Adrenal gland (tissue), 12 donors: ENCODE results near the gene JARID2. TPM values are rescaled to one million over a fixed set of nuclear protein-coding genes. Genes with fewer than 3 reads are reported as not detected.

Experiments used
- DNase-seq, 7 donors: peaks; one replicate each; pipeline ENCODE4 v3.0.0-alpha.2; 2019 to 2020
- H3K27ac ChIP-seq, 5 donors: fragments of 200-600 bp; sonication (generic) in 4 of 5; 1 replicate in 3 of 5; 2 replicates in 2 of 5; pipeline versions ENCODE4 v1.5.1 to v1.8.0; 2016 to 2020; ENCODE audit warnings: mild to moderate bottlenecking in 1 of 5
- H3K27me3 ChIP-seq: fragments of 200-600 bp; 2 replicates; pipeline ENCODE4 v1.8.0; 2021
- H3K36me3 ChIP-seq, 2 donors: fragments of 200-600 bp; replicated peaks in 1 of 2; 1 replicate in 1 of 2; 2 replicates in 1 of 2; pipeline versions ENCODE4 v1.5.1 to v1.8.0; 2018 to 2022
- H3K4me1 ChIP-seq, 2 donors: fragments of 200-600 bp; replicated peaks in 1 of 2; 1 replicate in 1 of 2; 2 replicates in 1 of 2; pipeline versions ENCODE4 v1.5.1 to v1.8.0; 2018 to 2021
- H3K4me3 ChIP-seq, 4 donors: fragments of 200-600 bp; sonication (generic) in 3 of 4; one replicate each; pipeline ENCODE4 v1.5.1; 2016 to 2018
- H3K9me3 ChIP-seq, 3 donors: fragments of 200-600 bp; sonication (generic) in 1 of 3; replicated peaks in 1 of 3; 1 replicate in 2 of 3; 2 replicates in 1 of 3; pipeline versions ENCODE4 v1.5.1 to v1.8.0; 2016 to 2021
- CTCF ChIP-seq, 6 experiments: fragments of 450-650 bp in 4 of 6; fragments of 200-600 bp in 2 of 6; sonication (generic) in 1 of 6; IDR thresholded peaks; 1 replicate in 5 of 6; 2 replicates in 1 of 6; pipeline versions ENCODE4 v1.5.1 to v1.8.0; 2016 to 2021; ENCODE audit warnings: antibody characterized with exemption in 6 of 6, mild to moderate bottlenecking in 2 of 6, moderate library complexity in 1 of 6
- POLR2A ChIP-seq, 2 donors: fragments of 450-650 bp; IDR thresholded peaks; one replicate each; pipeline ENCODE4 v1.6.1; 2017; ENCODE audit warnings: antibody characterized with exemption in 2 of 2, mild to moderate bottlenecking in 2 of 2, moderate library complexity in 1 of 2
- WGBS, 4 donors: extraction: QIAGEN DNeasy Blood & Tissue Kit in 2 of 4; methylation state at CpG; one replicate each; pipeline versions ENCODE4 v1.1.5 to v1.1.7; 2013 to 2017; 5-methylcytosine and 5-hydroxymethylcytosine counted together
- intact Hi-C, 2 donors: fragments of 100-400 bp; cut with DNase I; formaldehyde crosslinking; loops; one replicate each; pipeline versions ENCODE4 v1.14.1 to v1.15.0; 2022 to 2023
- polyA plus RNA-seq, 3 donors: library from polyadenylated mRNA; stranded (reverse); fragments of 200-250 nt in 2 of 3; fragments of 350-450 nt in 1 of 3; fragmentation: Illumina TruSeq in 1 of 3; extraction: RNeasy Lipid Tissue Mini Kit (QIAGEN cat#74804) in 1 of 3; gene quantifications; one replicate each; pipeline ENCODE4 v1.2.3, GENCODE V29; 2013 to 2014
- total RNA-seq, 9 donors: library from RNA; depleted of rRNA in 4 of 9; stranded (reverse); fragments of >200 nt in 4 of 9; fragments of 120-200 nt in 1 of 9; fragmentation: NEBNext Ultra II Directional in 1 of 9; extraction: Animal tissue kit (Norgen Biotek cat#: 25700) in 1 of 9; gene quantifications; one replicate each; pipeline versions ENCODE4 v1.1.0 to v1.2.4, GENCODE V29; 2013 to 2023
- donor health status: healthy with polysubstance abuse.
- donor health status: Bipolar disorder and iron deficiency.
- donor health status: DM: yes; HTN: yes; CAD: no.
- donor health status: DM: no; HTN: no; CAD: no.
- donor health status: DM: no; HTN: no; CAD: no.
- donor health status: DM: yes; HTN: yes; CAD: no.

Gene JARID2
- total and polyA plus RNA-seq, 12 donors = 3.0 to 13.6 (median 8.2) TPM

- H3K27ac ChIP-seq = no peak overlapping the region
- H3K4me1 ChIP-seq = peaks cover 0 to 19% of the 10 kb centered on the region in 2 donors
Measured at GRCh38 chr6:15350386-15351083, 104.7 kb downstream of the JARID2 start.

GRCh38 chr6:15351631-15352030 lies 105.8 kb downstream of the JARID2 start:
- peaks cover 0 to 19% of the 10 kb centered on the region in 2 donors for H3K4me1 ChIP-seq
- intact Hi-C loops = no loop called here
- no peaks in the 10 kb centered on the region for H3K36me3 ChIP-seq
- peak; percentile 38 to 67 (median 60) for DNase-seq
- no peak overlapping the region for H3K4me3 ChIP-seq
- no peaks in the 10 kb centered on the region for H3K27me3 ChIP-seq
- no peak overlapping the region for H3K27ac ChIP-seq
- 56 to 65% (median 61%) methylated on average over 3 of the region's 3 CpGs for WGBS, 4 donors
- H3K9me3 ChIP-seq = no peaks in the 10 kb centered on the region
- TF ChIP-seq POLR2A (IDR thresholded peaks at IDR 0.05) = no peak

More at GRCh38 chr6:15350386-15351083, 104.7 kb downstream of the JARID2 start:
- WGBS, 4 donors = 79 to 83% (median 81%) methylated on average over 6 of the region's 6 CpGs
- Histone ChIP-seq H3K27me3 (no peaks in the 10 kb centered on the region), H3K36me3 (no peaks in the 10 kb centered on the region), H3K4me3 (no peak overlapping the region), H3K9me3 (no peaks in the 10 kb centered on the region)
- TF ChIP-seq POLR2A (IDR thresholded peaks at IDR 0.05) = no peak
- no peak for TF ChIP-seq CTCF (IDR thresholded peaks at IDR 0.05)
- no peak for DNase-seq
- intact Hi-C loops = no loop called here

- DNase-seq = no peak
- Histone ChIP-seq H3K36me3 (no peaks in the 10 kb centered on the region), H3K4me1 (peaks cover 0 to 19% of the 10 kb centered on the region in 2 donors), H3K27me3 (no peaks in the 10 kb centered on the region), H3K9me3 (no peaks in the 10 kb centered on the region), H3K4me3 (no peak overlapping the region), H3K27ac (no peak overlapping the region)
- 60 to 74% (median 68%) methylated on average over 4 of the region's 4 CpGs for WGBS, 4 donors
- no peak for TF ChIP-seq CTCF (IDR thresholded peaks at IDR 0.05)
- TF ChIP-seq POLR2A (IDR thresholded peaks at IDR 0.05) = no peak
- intact Hi-C loops = no loop called here
Measured at GRCh38 chr6:15352220-15352619, 106.4 kb downstream of the JARID2 start.

GRCh38 chr6:15352845-15353244 lies 107.0 kb downstream of the JARID2 start:
- H3K9me3 ChIP-seq = no peaks in the 10 kb centered on the region
- H3K4me1 ChIP-seq = peaks cover 0 to 19% of the 10 kb centered on the region in 2 donors
- H3K27ac ChIP-seq = no peak overlapping the region
- TF ChIP-seq POLR2A (IDR thresholded peaks at IDR 0.05) (no peak), CTCF (IDR thresholded peaks at IDR 0.05) (no peak)
- DNase-seq = no peak
- intact Hi-C loops = no loop called here
- no peaks in the 10 kb centered on the region for H3K36me3 ChIP-seq
- H3K4me3 ChIP-seq = no peak overlapping the region
- H3K27me3 ChIP-seq = no peaks in the 10 kb centered on the region
- WGBS, 4 donors = 44 to 62% (median 53%) methylated on average over 2 of the region's 2 CpGs

GRCh38 chr6:15355683-15356099 lies 109.8 kb downstream of the JARID2 start:
- no peak for DNase-seq
- H3K9me3 ChIP-seq = no peaks in the 10 kb centered on the region
- no peak for TF ChIP-seq POLR2A (IDR thresholded peaks at IDR 0.05)
- no peak for TF ChIP-seq CTCF (IDR thresholded peaks at IDR 0.05)
- peaks cover 0 to 17% of the 10 kb centered on the region in 2 donors for H3K4me1 ChIP-seq
- no peak overlapping the region for H3K27ac ChIP-seq
- H3K36me3 ChIP-seq = no peaks in the 10 kb centered on the region
- H3K27me3 ChIP-seq = no peaks in the 10 kb centered on the region
- no peak overlapping the region for H3K4me3 ChIP-seq
- WGBS, 4 donors = 84 to 88% (median 85%) methylated on average over 10 of the region's 10 CpGs
- intact Hi-C loops = no loop called here
